Superior temporal gyrus (tissue), 1 donor: Measurements from ENCODE around the gene CACNG7.

Experiments used
- DNase-seq: peaks from one replicate; pipeline ENCODE4 v3.0.0-alpha.2; 2016; ENCODE audit errors: extremely low spot score

Gene CACNG7

DNA sequence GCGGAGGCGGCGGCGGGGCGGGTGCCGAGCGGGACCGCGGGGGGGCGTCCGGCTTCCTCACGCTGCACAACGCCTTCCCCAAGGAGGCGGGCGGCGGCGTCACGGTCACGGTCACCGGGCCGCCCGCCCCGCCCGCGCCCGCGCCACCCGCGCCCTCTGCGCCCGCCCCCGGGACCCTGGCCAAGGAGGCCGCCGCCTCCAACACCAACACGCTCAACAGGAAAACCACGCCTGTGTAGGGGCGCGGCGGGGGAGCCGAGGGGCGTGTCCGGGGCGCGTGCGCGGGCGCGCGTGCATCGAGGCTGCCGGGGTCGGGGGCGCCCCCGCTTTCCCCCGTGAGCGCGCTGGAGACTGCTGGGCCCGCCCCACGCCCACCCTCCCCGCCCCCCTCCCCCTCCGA lies 73.5 kb downstream of the CACNG7 start:
- no peak for DNase-seq

GRCh38 chr19:53983457-53984289 lies 74.6 kb downstream of the CACNG7 start:
- DNase-seq = peak; percentile 14

DNA sequence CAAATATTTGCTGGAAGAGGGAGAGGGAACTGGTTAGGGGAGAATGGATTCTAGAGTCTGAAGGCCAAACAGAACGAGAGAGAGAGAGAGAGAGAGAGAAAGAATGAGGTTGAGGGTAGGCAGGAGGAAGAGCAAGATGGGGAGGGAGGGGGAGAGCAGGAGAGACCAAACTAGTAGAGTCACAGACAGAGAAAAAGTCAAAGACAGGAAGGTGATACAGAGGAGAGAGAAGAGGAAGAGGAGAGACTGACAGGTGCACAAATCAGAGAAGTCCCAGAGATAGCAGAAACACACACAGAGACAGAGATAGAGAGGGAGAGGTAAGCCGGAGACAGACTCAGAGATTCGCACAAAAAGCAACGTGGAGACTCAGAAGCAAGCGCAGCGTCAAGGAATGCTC lies 76.8 kb downstream of the CACNG7 start:
- no peak for DNase-seq

- no peak for DNase-seq
Observed at GRCh38 chr19:53988981-53989380, 79.9 kb downstream of the CACNG7 start.

DNA sequence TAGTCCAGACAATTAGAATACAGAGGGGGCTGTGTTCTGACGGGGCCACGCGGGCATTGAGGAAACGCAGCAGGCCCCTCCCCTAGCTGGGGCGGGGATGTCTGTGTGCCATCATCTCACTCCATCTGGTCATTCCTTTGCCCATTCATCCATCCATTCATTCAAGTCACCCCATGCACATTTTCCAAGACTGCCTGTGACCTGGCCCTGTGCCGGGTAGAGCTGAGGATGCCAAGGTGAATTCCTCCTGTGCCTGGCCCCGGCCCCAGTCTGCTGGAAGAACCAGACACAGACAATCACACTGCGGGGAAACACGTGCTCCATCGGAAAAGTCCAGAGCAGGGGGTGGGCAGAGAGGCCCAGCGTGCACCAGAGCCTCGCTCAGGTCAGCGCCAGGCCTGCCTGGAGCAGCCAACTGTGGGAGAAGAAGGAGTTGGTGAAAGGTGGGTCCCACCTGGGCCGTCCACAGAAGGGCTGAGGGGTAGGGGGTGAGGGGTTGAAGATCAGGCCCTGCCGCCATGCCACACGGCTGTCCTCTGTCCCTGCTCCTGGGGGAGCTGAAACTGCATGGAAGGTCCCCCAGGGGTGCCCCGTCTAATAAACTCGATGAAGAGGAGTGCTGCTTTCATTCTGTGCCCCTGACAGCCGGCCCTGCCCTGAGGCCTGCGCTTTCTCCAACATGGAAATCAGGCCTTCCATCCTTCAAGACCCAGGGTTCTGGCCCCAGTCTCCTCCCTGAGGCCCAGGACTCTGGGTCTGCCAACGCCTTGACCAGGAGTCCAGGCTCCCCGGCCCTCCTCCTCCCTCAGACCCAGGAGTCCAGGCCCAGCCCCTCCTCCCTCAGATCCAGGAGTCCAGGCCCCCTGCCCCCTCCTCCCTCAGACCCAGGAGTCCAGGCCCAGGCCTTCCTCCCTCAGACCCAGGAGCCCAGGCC lies 80.8 kb downstream of the CACNG7 start:
- no peak for DNase-seq

- DNase-seq = no peak
Observed at GRCh38 chr19:53991224-53992113, 82.4 kb downstream of the CACNG7 start, which contains the start of gene CACNG6. CACNG6 (plus strand) TSS chr19:53991637; CDS start chr19:53992878, 1,241 bp downstream.

- no peak for DNase-seq
Observed at GRCh38 chr19:53992211-53992610, 83.1 kb downstream of the CACNG7 start.

DNA sequence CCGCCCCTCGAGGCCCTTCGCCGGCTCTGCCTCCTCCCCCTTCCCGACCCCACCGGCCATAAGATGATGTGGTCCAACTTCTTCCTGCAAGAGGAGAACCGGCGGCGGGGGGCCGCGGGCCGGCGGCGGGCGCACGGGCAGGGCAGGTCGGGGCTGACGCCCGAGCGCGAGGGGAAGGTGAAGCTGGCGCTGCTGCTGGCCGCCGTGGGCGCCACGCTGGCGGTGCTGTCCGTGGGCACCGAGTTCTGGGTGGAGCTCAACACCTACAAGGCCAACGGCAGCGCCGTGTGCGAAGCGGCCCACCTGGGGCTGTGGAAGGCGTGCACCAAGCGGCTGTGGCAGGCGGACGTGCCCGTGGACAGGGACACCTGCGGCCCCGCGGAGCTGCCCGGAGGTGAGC lies 83.7 kb downstream of the CACNG7 start:
- DNase-seq = no peak

GRCh38 chr19:53993448-53993847 lies 84.4 kb downstream of the CACNG7 start:
- DNase-seq = no peak
